Liver (tissue), 9 donors: Measurements from ENCODE around the gene ZBTB21. TPM values are rescaled to one million over a fixed set of nuclear protein-coding genes. Genes with fewer than 3 reads are reported as not detected.

ENCODE experiments used
- DNase-seq: peaks from one replicate; pipeline ENCODE4 v3.0.0-alpha.2; 2017; ENCODE audit warnings: low spot score
- H3K27ac ChIP-seq, 2 donors: one replicate each; pipeline ENCODE4 v1.7.0; 2013; ENCODE audit warnings: inconsistent platforms in 2 of 2, low read length in 2 of 2, control low read depth in 1 of 2, low read depth in 1 of 2, mild to moderate bottlenecking in 1 of 2
- H3K27me3 ChIP-seq, 4 donors: one replicate each; pipeline versions ENCODE4 v1.6.1 to v1.7.0; 2013; ENCODE audit warnings: low read length in 3 of 4, inconsistent platforms in 1 of 4, mild to moderate bottlenecking in 1 of 4, moderate library complexity in 1 of 4; ENCODE audit not compliant: control insufficient read depth in 4 of 4, insufficient read depth in 4 of 4
- H3K36me3 ChIP-seq, 4 donors: one replicate each; pipeline versions ENCODE4 v1.6.1 to v1.7.0; 2013; ENCODE audit warnings: low read length in 3 of 4, mild to moderate bottlenecking in 3 of 4, low read depth in 1 of 4, moderate library complexity in 1 of 4; ENCODE audit not compliant: control insufficient read depth in 4 of 4, insufficient read depth in 3 of 4
- H3K4me1 ChIP-seq, 4 donors: one replicate each; pipeline versions ENCODE4 v1.6.1 to v1.7.0; 2013; ENCODE audit warnings: low read length in 3 of 4, mild to moderate bottlenecking in 3 of 4, moderate library complexity in 1 of 4; ENCODE audit not compliant: control insufficient read depth in 4 of 4, insufficient read depth in 4 of 4
- H3K4me3 ChIP-seq, 3 donors: one replicate each; pipeline versions ENCODE4 v1.6.1 to v1.7.0; 2013; ENCODE audit warnings: low read length in 3 of 3, control low read depth in 1 of 3, low read depth in 1 of 3, mild to moderate bottlenecking in 1 of 3
- H3K9ac ChIP-seq, 2 donors: one replicate each; pipeline ENCODE4 v1.7.0; 2013; ENCODE audit warnings: low read length in 2 of 2, mild to moderate bottlenecking in 2 of 2, moderate library complexity in 2 of 2, control low read depth in 1 of 2, low read depth in 1 of 2
- H3K9me3 ChIP-seq, 4 donors: one replicate each; pipeline versions ENCODE4 v1.6.1 to v1.7.0; 2013; ENCODE audit warnings: low read length in 3 of 4; ENCODE audit not compliant: control insufficient read depth in 4 of 4
- ATF3 ChIP-seq: IDR thresholded peaks from 2 replicates; pipeline ENCODE4 v1.6.1; 2016; ENCODE audit warnings: antibody characterized with exemption
- EGR1 ChIP-seq, 2 donors: IDR thresholded peaks; 2 replicates each; pipeline ENCODE4 v1.6.1; 2016 to 2018; ENCODE audit warnings: antibody characterized with exemption in 2 of 2, low read depth in 2 of 2
- FOXA2 ChIP-seq: IDR thresholded peaks from 2 replicates; pipeline ENCODE4 v1.6.1; 2016; ENCODE audit warnings: antibody characterized with exemption
- GABPA ChIP-seq, 2 donors: IDR thresholded peaks in 1 of 2; conservative IDR thresholded peaks in 1 of 2; 2 replicates each; pipeline ENCODE4 v1.6.1; 2016; ENCODE audit warnings: antibody characterized with exemption in 2 of 2, mild to moderate bottlenecking in 1 of 2, moderate library complexity in 1 of 2
- HNF4A ChIP-seq, 2 donors: conservative IDR thresholded peaks; 2 replicates each; pipeline ENCODE4 v1.6.1; 2016; ENCODE audit warnings: antibody characterized with exemption in 2 of 2, mild to moderate bottlenecking in 2 of 2
- HNF4G ChIP-seq: IDR thresholded peaks from 2 replicates; pipeline ENCODE4 v1.6.1; 2016; ENCODE audit warnings: antibody characterized with exemption
- JUND ChIP-seq, 2 donors: IDR thresholded peaks; 2 replicates each; pipeline ENCODE4 v1.6.1; 2016; ENCODE audit warnings: antibody characterized with exemption in 2 of 2
- NR2F2 ChIP-seq: IDR thresholded peaks from 2 replicates; pipeline ENCODE4 v1.6.1; 2016; ENCODE audit warnings: antibody characterized with exemption
- RAD21 ChIP-seq, 2 donors: IDR thresholded peaks; 2 replicates each; pipeline ENCODE4 v1.6.1; 2016; ENCODE audit warnings: antibody characterized with exemption in 2 of 2, mild to moderate bottlenecking in 2 of 2
- REST ChIP-seq: IDR thresholded peaks from 2 replicates; pipeline ENCODE4 v1.6.1; 2016; ENCODE audit warnings: antibody characterized with exemption, mild to moderate bottlenecking
- RXRA ChIP-seq, 2 donors: IDR thresholded peaks; 2 replicates each; pipeline ENCODE4 v1.6.1; 2017 to 2018; ENCODE audit warnings: antibody characterized with exemption in 2 of 2, mild to moderate bottlenecking in 1 of 2
- SP1 ChIP-seq: IDR thresholded peaks from 2 replicates; pipeline ENCODE4 v1.6.1; 2018; ENCODE audit warnings: antibody characterized with exemption, mild to moderate bottlenecking
- TAF1 ChIP-seq: conservative IDR thresholded peaks from 2 replicates; pipeline ENCODE4 v1.6.1; 2016; ENCODE audit warnings: antibody characterized with exemption, mild to moderate bottlenecking
- WGBS: extraction: QIAGEN DNeasy Blood & Tissue Kit; methylation state at CpG from one replicate; pipeline ENCODE4 v1.1.7; 2013; 5-methylcytosine and 5-hydroxymethylcytosine counted together
- polyA plus RNA-seq, 2 donors: library from polyadenylated mRNA; stranded (reverse) in 1 of 2; unstranded in 1 of 2; fragments of 200-250 nt in 1 of 2; fragments of >200 nt in 1 of 2; fragmentation: Nextera tagmentation in 1 of 2; extraction: Ambion mirVana in 1 of 2; gene quantifications; one replicate each; pipeline versions ENCODE4 v1.2.1 to v1.2.3, GENCODE V29; 2013 to 2015
- total RNA-seq, 2 donors: library from RNA; depleted of rRNA; stranded (reverse); fragments of >200 nt; gene quantifications; one replicate each; pipeline ENCODE4 v1.2.3, GENCODE V29; 2014
- TF ChIP-seq, protein P1 (sequence below): IDR thresholded peaks from 2 replicates; pipeline ENCODE4 v1.6.1; 2016; ENCODE audit warnings: antibody characterized with exemption
- donor health status: healthy.
- donor health status: healthy.
- donor health status: healthy.
- donor health status: healthy.
- donor health status: healthy.

The ZBTB21 gene
- total and polyA plus RNA-seq, 4 donors: 3.1 to 14.1 (median 4.0) TPM

DNA sequence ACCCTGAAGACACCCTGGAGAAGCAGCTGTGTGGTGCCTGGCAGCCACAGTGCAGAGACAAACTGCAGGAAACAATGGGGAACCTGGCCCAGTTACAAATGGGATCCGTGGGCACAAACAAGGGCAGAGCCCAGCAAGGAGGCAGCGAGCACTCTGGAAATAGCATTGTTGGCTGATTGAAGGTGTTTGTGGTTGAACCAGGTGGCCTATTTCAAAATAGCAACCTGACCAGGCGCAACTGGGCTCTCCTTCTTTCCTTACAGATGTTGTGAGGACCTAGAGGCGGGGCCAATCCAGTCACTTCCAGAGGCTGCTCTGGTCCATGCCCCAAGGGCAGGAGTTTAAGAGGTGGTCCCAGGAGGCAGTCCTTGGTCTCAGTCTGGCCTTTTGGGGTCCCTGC lies 21.7 kb upstream of the ZBTB21 start:
- Histone ChIP-seq H3K27ac (no peak overlapping the region), H3K4me3 (no peak overlapping the region), H3K4me1 (no peaks in the 10 kb centered on the region), H3K36me3 (no peaks in the 10 kb centered on the region), H3K9me3 (no peaks in the 10 kb centered on the region), H3K9ac (no peak overlapping the region), H3K27me3 (no peaks in the 10 kb centered on the region)
- TF ChIP-seq JUND (IDR thresholded peaks at IDR 0.05) (no peak), NR2F2 (no peak), HNF4G (no peak), EGR1 (IDR thresholded peaks at IDR 0.05; ENCODE audit: low read depth in 2 of 2) (no peak), TAF1 (no peak), GABPA (IDR thresholded peaks at IDR 0.05 in 1 of 2, conservative IDR thresholded peaks at IDR 0.05 in 1 of 2) (no peak), RAD21 (IDR thresholded peaks at IDR 0.05) (no peak), FOXA2 (no peak), RXRA (IDR thresholded peaks at IDR 0.05) (no peak), HNF4A (conservative IDR thresholded peaks at IDR 0.05) (no peak), REST (no peak), SP1 (no peak)
- TF ChIP-seq, protein P1, sequence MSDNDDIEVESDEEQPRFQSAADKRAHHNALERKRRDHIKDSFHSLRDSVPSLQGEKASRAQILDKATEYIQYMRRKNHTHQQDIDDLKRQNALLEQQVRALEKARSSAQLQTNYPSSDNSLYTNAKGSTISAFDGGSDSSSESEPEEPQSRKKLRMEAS: no peak
- no peak for DNase-seq
- 90% methylated on average over 4 of the region's 4 CpGs for whole genome bisulfite sequencing

- Histone ChIP-seq H3K4me3 (no peak overlapping the region), H3K9ac (no peak overlapping the region), H3K4me1 (no peaks in the 10 kb centered on the region), H3K36me3 (no peaks in the 10 kb centered on the region), H3K9me3 (no peaks in the 10 kb centered on the region), H3K27ac (no peak overlapping the region), H3K27me3 (no peaks in the 10 kb centered on the region)
- DNase-seq: no peak
- WGBS: 88% methylated on average over 9 of the region's 9 CpGs
- TF ChIP-seq RAD21 (IDR thresholded peaks at IDR 0.05) (no peak), JUND (IDR thresholded peaks at IDR 0.05) (no peak), EGR1 (IDR thresholded peaks at IDR 0.05; ENCODE audit: low read depth in 2 of 2) (no peak)
Measured at GRCh38 chr21:42031241-42031640, 21.1 kb upstream of the ZBTB21 start.

DNA sequence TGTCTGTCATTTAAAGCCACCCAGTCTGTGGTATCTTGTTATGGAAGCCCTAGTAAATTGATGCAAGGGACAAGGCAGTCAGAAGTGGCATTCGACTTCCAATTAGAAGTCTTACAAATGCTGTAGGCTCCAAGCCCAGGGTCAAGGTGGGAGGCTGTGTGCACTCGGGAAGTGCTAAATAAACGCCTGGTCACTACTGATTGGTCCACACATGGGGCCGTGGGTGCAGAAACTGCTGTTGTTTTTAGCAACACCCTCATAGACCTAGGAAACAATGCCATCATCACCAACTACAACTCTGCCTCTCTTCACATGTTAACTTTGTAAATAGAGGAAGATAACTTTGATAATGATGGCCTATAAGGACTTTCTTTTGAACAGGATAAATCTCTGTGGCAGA lies 20.2 kb upstream of the ZBTB21 start:
- DNase-seq: no peak
- Histone ChIP-seq H3K36me3 (no peaks in the 10 kb centered on the region), H3K27ac (no peak overlapping the region), H3K4me3 (no peak overlapping the region), H3K9me3 (no peaks in the 10 kb centered on the region), H3K9ac (no peak overlapping the region), H3K4me1 (no peaks in the 10 kb centered on the region), H3K27me3 (no peaks in the 10 kb centered on the region)
- TF ChIP-seq NR2F2 (no peak), HNF4G (no peak), ATF3 (no peak)
- TF ChIP-seq, protein P1: no peak
- WGBS: 88% methylated on average over 4 of the region's 4 CpGs
